DMS53 treated with DMSO at 0.1 percent for 48 hours (cell line): ENCODE results near the gene S100A2.

Experiments used
- DNase-seq: peaks from one replicate; lab custom pipeline; 2025; ENCODE audit not compliant: unreplicated experiment; lab: John Stamatoyannopoulos, UW

S100A2 gene

GRCh38 chr1:153546796-153547559 is 18.7 kb downstream of the S100A2 start:
- DNase-seq = no peak

DNA sequence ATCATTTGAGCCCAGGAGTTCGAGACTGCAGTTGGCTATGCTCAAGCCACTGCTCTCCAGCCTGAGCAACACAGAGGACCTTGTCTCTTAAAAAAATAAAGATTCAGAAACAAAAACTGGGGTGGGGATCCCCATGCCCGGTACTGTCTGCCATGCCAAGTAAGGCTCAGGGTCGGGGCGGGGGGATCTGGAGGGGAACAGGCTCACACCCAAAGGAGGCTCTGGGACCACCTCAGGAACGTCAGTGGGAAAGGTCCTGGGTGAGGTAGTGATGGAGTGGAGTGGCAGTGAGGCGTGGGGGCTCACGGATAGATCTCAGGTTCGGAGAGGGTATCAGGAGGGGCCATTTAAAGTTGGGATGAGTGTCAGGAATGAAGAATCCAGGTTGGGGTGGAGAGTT is 19.3 kb downstream of the S100A2 start:
- DNase-seq = no peak

DNA sequence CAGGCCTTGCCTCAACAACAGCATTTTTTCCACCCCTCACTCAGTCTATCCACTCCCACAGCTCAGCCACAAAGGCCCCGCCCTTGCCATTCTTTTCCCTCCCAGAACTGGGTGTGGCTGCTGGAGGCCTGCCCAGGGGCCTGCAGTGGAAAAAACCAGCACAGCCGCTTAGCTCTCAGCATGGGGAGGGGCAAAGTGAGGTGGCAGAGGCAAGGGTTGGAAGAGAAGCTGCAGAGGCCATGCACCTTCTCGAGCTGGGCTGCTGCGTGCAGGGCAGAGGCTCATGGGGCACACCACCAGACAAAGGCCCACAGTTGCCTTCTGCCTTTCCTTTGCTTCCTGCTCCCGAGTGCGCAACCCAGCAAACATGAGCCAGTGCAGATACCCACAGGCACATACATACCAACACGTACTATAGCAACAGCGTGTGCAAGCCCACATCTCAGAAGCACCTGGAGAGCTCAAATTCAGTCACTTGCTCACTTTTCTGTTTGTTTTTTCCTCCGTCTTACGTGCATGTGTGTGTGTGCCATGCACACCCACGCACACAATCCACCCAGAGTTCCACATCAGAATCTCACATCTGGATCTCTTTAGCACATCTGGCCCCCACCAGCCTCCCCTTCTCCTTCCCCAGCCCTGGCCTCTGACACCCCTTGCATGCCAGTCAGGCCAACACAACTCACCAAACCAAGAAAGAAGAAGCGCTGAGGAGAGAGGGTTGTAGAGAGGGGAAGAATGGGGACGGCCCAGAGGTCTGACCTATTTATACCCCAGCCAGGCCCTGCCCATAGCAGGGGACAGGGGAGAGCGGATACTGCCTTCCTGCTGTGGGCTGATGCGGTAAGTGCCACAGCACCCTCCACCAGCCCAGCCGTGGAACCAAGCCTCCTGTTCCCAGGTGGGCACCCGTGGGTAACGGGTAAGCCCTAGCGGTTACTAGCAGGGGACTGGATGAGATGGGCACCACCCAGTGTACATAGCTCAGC is 20.3 kb downstream of the S100A2 start, which contains the start of gene S100A4:
S100A4 (minus strand) TSS at position 740 of the 989 bp plus-strand sequence. CDS start 1,012 bp downstream, outside the sequence.
- DNase-seq = peak; percentile 37

GRCh38 chr1:153544453-153545066 is 21.1 kb downstream of the S100A2 start:
- no peak for DNase-seq

- DNase-seq = no peak
Measured at GRCh38 chr1:153543736-153544135, 21.9 kb downstream of the S100A2 start.

- DNase-seq = no peak
Measured at GRCh38 chr1:153542956-153543711, 22.5 kb downstream of the S100A2 start.

- DNase-seq = no peak
Measured at GRCh38 chr1:153541641-153542590, 23.7 kb downstream of the S100A2 start.

- no peak for DNase-seq
Measured at GRCh38 chr1:153540394-153541361, 25.0 kb downstream of the S100A2 start, which contains the start of gene S100A5. TSS of gene S100A5 (minus strand) at chr1:153540934. CDS start at chr1:153540191, 743 bp downstream.

GRCh38 chr1:153539395-153540093 is 26.1 kb downstream of the S100A2 start:
- DNase-seq = peak; percentile 23

DNA sequence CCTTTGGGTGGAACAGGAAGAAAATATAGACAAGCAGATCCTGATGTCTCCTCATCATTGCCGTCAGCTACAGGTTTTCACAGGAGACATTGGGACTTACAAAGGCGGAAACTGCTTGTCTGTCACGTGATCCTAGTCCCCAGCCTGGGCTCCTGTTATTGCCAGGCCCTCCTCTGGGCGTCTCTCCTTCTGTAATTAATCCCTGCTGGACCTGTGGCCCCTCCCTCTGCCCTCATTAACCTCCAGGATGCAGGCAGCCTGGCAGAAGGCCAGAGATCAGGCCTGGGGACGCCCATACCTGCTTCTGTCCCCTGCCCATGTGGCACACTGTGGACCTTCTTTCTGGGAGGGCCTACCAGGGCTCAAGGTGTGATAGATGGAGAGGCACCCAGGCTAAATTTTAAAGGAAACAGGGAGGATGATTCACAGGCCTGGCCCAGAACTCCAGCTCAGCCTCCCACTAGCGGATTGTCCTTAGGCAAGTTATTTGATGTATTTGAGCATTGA is 27.3 kb downstream of the S100A2 start:
- DNase-seq = no peak

DNA sequence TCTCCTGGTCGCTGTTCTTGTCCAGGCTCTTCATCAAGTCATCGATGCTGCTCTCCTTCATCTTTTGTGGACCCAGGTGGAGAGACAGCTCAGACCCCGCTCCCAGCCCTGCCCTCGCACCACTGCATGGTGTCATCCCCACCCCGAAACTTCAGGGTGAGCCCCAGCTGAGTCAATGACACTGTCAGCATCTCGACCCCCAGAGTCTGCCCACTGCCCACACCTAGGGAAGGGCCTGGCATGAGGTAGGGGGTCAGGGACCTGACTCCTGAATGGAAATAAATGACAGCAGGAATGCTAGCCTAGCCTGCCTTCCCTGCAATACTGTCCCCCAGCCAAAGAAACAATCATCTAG is 28.3 kb downstream of the S100A2 start:
- no peak for DNase-seq

DNA sequence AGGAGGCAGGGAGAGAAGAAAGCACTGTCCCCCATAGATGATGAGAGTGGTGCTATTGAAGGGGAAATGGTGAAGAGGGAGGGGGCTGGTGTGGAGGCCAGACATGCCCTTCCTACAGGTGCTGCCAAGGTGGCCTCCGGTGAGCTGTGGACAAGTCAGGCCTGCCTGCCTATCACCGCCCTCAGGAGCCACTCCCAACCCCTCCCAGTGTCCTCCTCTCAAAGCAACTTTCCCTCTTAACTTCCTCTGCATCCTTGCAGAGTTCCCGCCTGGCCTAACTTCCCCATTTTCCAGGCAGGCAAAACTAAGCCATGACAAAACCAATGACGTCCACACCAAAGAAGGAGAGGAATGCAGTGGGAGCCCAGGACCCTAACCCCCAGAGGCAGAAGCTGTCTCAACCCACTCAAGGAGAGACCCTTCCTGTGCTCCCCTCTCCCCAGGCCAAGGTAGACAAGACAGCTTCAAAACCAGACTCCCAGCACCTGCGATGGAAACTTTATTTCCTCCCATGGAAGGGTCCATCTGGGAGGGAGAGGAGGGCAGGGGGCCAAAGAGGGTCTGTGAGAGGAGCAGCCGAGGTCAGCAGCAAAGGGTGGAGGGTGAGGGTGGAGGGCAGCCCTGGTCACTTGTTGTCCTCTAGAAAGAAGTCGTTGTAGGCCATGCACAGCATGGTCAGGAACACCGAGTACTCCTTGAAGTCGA is 28.8 kb downstream of the S100A2 start:
- DNase-seq = no peak

- peak; percentile 33 for DNase-seq
Measured at GRCh38 chr1:153536012-153536670, 29.5 kb downstream of the S100A2 start.

DNA sequence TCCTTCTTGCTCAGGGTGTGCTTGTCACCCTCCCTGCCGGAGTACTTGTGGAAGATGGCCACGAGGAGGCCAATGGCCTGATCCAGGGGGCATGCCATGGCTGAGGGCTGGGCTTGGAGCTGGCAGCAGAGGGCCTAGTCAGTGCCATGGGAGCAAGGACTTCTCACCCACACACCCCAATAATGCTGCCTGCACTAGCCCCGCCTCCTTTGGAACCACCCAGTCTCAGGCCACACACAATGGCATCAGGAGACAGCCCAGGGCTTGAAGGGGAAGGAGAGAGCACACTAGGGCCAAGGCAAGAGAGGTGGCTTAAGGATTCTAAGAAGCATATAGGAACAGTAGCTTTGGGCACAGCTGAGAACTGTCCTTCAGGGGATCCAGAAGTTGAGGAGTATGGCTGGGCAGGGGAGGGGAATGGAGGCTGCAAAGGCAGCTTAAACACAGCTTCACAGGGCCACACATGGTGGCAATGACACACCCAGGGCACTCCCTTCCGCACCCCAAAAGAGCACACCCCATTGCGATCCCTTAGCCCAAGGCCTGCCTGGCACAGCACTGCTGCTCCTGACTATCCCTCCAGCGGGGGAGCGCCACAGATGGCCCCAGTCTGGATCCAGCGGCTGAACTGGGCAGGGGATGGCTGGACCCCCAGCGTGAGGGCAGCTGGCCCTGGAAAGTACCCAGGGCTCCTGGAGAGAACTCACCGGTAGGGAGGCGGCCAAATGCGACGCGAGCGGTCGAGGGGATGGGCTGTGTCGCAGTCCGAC is 30.2 kb downstream of the S100A2 start, which contains the start of gene S100A6:
S100A6 (minus strand) TSS at position 750 of the 770 bp plus-strand sequence; CDS start at position 98, 652 bp downstream.
- DNase-seq = no peak

DNA sequence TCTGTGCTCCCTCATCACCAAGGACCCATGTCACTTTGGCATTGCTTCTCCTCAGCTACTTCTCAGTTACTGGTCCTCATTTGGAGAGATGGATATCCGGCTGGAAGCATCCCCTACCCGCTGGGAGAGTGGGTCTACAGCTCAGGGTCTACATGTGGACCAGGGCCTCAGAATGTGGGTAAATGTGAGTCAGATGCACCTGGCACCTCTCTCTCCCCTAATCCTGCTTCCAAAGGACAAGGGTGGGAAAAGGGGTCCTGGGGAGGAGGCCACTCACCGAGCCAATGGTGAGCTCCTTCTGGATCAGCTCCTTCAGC is 30.8 kb downstream of the S100A2 start:
- no peak for DNase-seq
